OCI-LY7 (cell line): ENCODE data around the gene MYBPC2.

Source experiments
- CTCF ChIP-seq: fragments of 200-600 bp; sonication (generic); conservative IDR thresholded peaks from 2 replicates; pipeline ENCODE4 v1.5.1; 2014; ENCODE audit warnings: mild to moderate bottlenecking, antibody characterized with exemption, low read length, moderate library complexity, mixed read lengths
- EZH2phosphoT487 ChIP-seq: fragments of 200-600 bp; sonication (generic); IDR thresholded peaks from 2 replicates; pipeline ENCODE4 v1.6.1; 2018; ENCODE audit warnings: low read depth, borderline replicate concordance, mild to moderate bottlenecking, mixed run types, antibody characterized with exemption, low read length, moderate library complexity, mixed read lengths

GRCh38 chr19:50423279-50424113, 9.2 kb upstream of the MYBPC2 start:
- TF ChIP-seq EZH2phosphoT487 (no peak), CTCF (no peak)
